WERI-Rb-1 (cell line): ENCODE results near the gene SQOR.

ENCODE experiments used
- DNase-seq: peaks from one replicate; pipeline ENCODE4 v3.0.0-alpha.2; 2020
- H3K27ac ChIP-seq: fragments of 250-450 bp; sonication (Bioruptor Pico); 2 replicates; pipeline ENCODE4 v1.5.1; 2020; ENCODE audit warnings: mild to moderate bottlenecking, moderate library complexity
- H3K27me3 ChIP-seq: fragments of 250-450 bp; sonication (Bioruptor Pico); 2 replicates; pipeline ENCODE4 v1.5.1; 2021; ENCODE audit warnings: mild to moderate bottlenecking, low read depth, moderate library complexity; ENCODE audit not compliant: insufficient read depth, severe bottlenecking
- H3K36me3 ChIP-seq: fragments of 250-450 bp; sonication (Bioruptor Pico); 2 replicates; pipeline ENCODE4 v1.5.1; 2020; ENCODE audit warnings: mild to moderate bottlenecking, moderate library complexity
- H3K4me3 ChIP-seq: 2 replicates; pipeline ENCODE4 v1.5.1; 2011; ENCODE audit warnings: low read depth, mild to moderate bottlenecking, control low read depth, low read length
- H3K9me3 ChIP-seq: fragments of 250-450 bp; sonication (Bioruptor Pico); 2 replicates; pipeline ENCODE4 v1.5.1; 2021; ENCODE audit warnings: mild to moderate bottlenecking, moderate library complexity; ENCODE audit not compliant: severe bottlenecking
- CTCF ChIP-seq: IDR thresholded peaks from 2 replicates; pipeline ENCODE4 v1.5.1; 2011; ENCODE audit warnings: low read depth, mild to moderate bottlenecking, control low read depth, inconsistent platforms, low read length

SQOR gene

GRCh38 chr15:45674677-45675076 lies 39.8 kb downstream of the SQOR start:
- no peak for TF ChIP-seq CTCF
- Histone ChIP-seq H3K27me3 (no peaks in the 10 kb centered on the region), H3K27ac (no peak overlapping the region), H3K4me3 (no peak overlapping the region), H3K9me3 (no peaks in the 10 kb centered on the region), H3K36me3 (no peaks in the 10 kb centered on the region)
- DNase-seq: no peak

GRCh38 chr15:45677797-45678196 lies 43.0 kb downstream of the SQOR start:
- Histone ChIP-seq H3K27me3 (no peaks in the 10 kb centered on the region), H3K27ac (no peak overlapping the region), H3K4me3 (no peak overlapping the region), H3K9me3 (no peaks in the 10 kb centered on the region), H3K36me3 (no peaks in the 10 kb centered on the region)
- DNase-seq: no peak
- TF ChIP-seq CTCF: no peak

DNA sequence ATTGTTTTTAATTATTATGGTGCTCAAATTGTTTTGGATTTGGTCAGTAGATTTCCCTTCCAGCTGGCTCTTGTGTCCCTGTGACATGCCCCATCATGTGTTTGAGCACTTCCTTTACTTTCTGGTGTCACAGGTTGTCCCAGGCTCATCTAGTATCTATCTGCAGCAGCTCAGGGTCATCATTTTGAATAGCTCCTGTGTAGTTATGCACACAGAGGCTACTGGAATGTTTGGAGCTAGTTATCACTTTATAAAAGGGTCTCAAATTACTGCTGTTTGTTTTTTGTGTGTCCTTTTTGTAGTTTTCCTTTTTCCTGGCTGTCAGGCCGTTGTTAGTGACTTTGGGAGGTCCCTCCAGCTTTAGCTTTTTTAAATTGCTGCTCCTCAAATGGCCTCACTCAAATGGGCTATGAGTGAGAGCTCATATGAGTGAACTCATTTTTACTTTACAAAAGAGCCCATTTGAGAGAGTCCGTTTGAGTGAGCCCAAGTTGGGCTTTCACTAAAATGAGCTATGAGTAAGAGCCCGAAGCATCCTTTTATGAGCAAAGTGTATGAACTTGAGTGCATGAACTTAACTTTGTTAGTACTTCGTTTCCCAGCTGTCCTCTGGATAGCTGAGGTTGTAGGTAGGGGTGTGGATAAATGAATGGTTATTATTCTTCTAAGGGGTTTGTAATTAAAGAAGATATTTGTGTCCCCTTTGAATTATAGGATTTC lies 43.8 kb downstream of the SQOR start:
- no peaks in the 10 kb centered on the region for H3K27me3 ChIP-seq
- TF ChIP-seq CTCF: no peak
- H3K27ac ChIP-seq: no peak overlapping the region
- H3K36me3 ChIP-seq: no peaks in the 10 kb centered on the region
- H3K4me3 ChIP-seq: no peak overlapping the region
- DNase-seq: no peak
- no peaks in the 10 kb centered on the region for H3K9me3 ChIP-seq

DNA sequence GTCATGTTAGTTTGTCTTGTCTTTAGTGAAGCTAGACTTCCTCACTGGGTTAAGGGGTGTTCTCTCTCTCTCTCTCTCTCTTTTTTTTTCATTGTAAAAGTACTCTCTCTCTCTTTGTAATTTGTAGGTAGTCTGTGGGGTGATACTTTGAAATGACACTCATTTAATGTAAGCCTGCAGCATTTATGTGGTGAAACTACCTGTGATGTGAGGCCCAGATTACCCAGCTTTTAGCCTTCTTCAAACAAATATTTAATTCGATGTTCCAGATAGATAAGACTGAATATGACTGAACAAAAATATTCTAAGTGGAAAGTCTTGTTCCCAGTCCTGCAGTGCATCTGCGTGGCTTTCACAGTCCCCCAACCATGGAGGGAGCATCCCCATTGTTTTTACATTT lies 49.7 kb downstream of the SQOR start:
- H3K27me3 ChIP-seq: no peaks in the 10 kb centered on the region
- H3K27ac ChIP-seq: no peak overlapping the region
- H3K9me3 ChIP-seq: no peaks in the 10 kb centered on the region
- no peaks in the 10 kb centered on the region for H3K36me3 ChIP-seq
- DNase-seq: no peak
- H3K4me3 ChIP-seq: no peak overlapping the region
- no peak for TF ChIP-seq CTCF

DNA sequence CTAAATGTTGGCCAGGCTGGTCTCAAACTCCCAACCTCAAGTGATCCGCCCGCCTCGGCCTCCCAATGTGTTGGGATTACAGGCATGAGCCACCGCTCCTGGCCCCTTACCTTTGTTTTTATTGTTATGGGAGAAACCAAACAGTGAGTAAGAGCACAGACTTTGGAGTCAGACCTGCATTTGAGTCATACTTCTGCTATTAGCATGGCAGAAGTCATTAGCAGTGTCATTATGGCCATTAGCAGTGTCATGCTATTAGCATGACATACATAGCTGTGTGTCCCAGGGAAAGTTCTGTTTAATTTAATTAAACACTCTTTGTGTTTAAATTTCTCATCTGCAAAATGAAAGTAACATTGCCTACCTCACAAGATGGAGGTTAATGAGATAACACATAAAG lies 54.8 kb downstream of the SQOR start:
- Histone ChIP-seq H3K27me3 (no peaks in the 10 kb centered on the region), H3K36me3 (no peaks in the 10 kb centered on the region), H3K27ac (no peak overlapping the region), H3K9me3 (no peaks in the 10 kb centered on the region), H3K4me3 (no peak overlapping the region)
- no peak for DNase-seq
- no peak for TF ChIP-seq CTCF
